Activated CD4-positive, alpha-beta memory T cell treated with anti-CD3 and anti-CD28 coated beads for 36 hours (primary cell): ENCODE results near the gene LHX3. TPM values are rescaled to one million over a fixed set of nuclear protein-coding genes. Genes with fewer than 3 reads are reported as not detected.

ENCODE experiments used
- CTCF ChIA-PET: fragments of 350-600 bp; sonication (Branson Sonifier 250); formaldehyde crosslinking; loops from one replicate; lab custom pipeline; 2021; ENCODE audit warnings: antibody characterized with exemption, inconsistent platforms; lab: Charles Lee
- POLR2A ChIA-PET: fragments of 350-600 bp; sonication (Branson Sonifier 250); formaldehyde crosslinking; loops from one replicate; lab custom pipeline; 2021; ENCODE audit warnings: antibody characterized with exemption; lab: Charles Lee
- DNase-seq: peaks from one replicate; pipeline ENCODE4 v3.0.0-alpha.2; 2020
- H3K27ac Mint-ChIP-seq: one replicate; pipeline ENCODE4 v1.8.0; 2021; ENCODE audit warnings: mixed read lengths
- H3K27me3 Mint-ChIP-seq: one replicate; pipeline ENCODE4 v1.8.0; 2021; ENCODE audit warnings: mixed read lengths
- H3K36me3 Mint-ChIP-seq: one replicate; pipeline ENCODE4 v1.8.0; 2021; ENCODE audit warnings: mixed read lengths
- H3K4me1 Mint-ChIP-seq: one replicate; pipeline ENCODE4 v1.8.0; 2021; ENCODE audit warnings: low read depth, mixed read lengths
- H3K4me3 Mint-ChIP-seq: one replicate; pipeline ENCODE4 v1.8.0; 2021; ENCODE audit warnings: mild to moderate bottlenecking, mixed read lengths
- H3K9me3 Mint-ChIP-seq: one replicate; pipeline ENCODE4 v1.8.0; 2021; ENCODE audit warnings: mixed read lengths
- intact Hi-C: fragments of 100-400 bp; cut with micrococcal nuclease; formaldehyde crosslinking; loops from one replicate; pipeline ENCODE4 v1.15.1; 2023
- total RNA-seq, 2 experiments: library from RNA; stranded (reverse); gene quantifications; one replicate each; pipeline ENCODE4 v1.2.3, GENCODE V29; 2021

The LHX3 gene
- total RNA-seq, 2 experiments from 2014 or later = not detected

- no peak overlapping the region for H3K4me3 Mint-ChIP-seq
- intact Hi-C loops = no loop called here
- DNase-seq = no peak
- H3K27me3 Mint-ChIP-seq = peaks cover 21% of the 10 kb centered on the region
- H3K4me1 Mint-ChIP-seq = no peaks in the 10 kb centered on the region
- no peaks in the 10 kb centered on the region for H3K36me3 Mint-ChIP-seq
- ChIA-PET POLR2A (no interaction called here), CTCF (no interaction called here)
- no peaks in the 10 kb centered on the region for H3K9me3 Mint-ChIP-seq
- no peak overlapping the region for H3K27ac Mint-ChIP-seq
Measured at GRCh38 chr9:136182420-136182787, 22.5 kb downstream of the LHX3 start.

GRCh38 chr9:136181784-136182419 lies 23.0 kb downstream of the LHX3 start:
- no peak overlapping the region for H3K27ac Mint-ChIP-seq
- H3K36me3 Mint-ChIP-seq = no peaks in the 10 kb centered on the region
- H3K27me3 Mint-ChIP-seq = peaks cover 17% of the 10 kb centered on the region
- no peak overlapping the region for H3K4me3 Mint-ChIP-seq
- CTCF ChIA-PET = no interaction called here
- no peak for DNase-seq
- no peaks in the 10 kb centered on the region for H3K9me3 Mint-ChIP-seq
- POLR2A ChIA-PET = no interaction called here
- intact Hi-C loops = no loop called here
- no peaks in the 10 kb centered on the region for H3K4me1 Mint-ChIP-seq

- Mint-ChIP-seq H3K4me1 (no peaks in the 10 kb centered on the region), H3K27ac (no peak overlapping the region)
Measured at GRCh38 chr9:136180586-136180985, 24.3 kb downstream of the LHX3 start.

GRCh38 chr9:136179761-136180160 lies 25.2 kb downstream of the LHX3 start:
- H3K27me3 Mint-ChIP-seq = peaks cover 7% of the 10 kb centered on the region
- CTCF ChIA-PET = no interaction called here
- H3K36me3 Mint-ChIP-seq = no peaks in the 10 kb centered on the region

More at GRCh38 chr9:136180586-136180985, 24.3 kb downstream of the LHX3 start:
- intact Hi-C loops = no loop called here
- no peak for DNase-seq
- Mint-ChIP-seq H3K4me3 (no peak overlapping the region), H3K27me3 (peaks cover 13% of the 10 kb centered on the region), H3K9me3 (no peaks in the 10 kb centered on the region), H3K36me3 (no peaks in the 10 kb centered on the region)
- ChIA-PET POLR2A (no interaction called here), CTCF (no interaction called here)

GRCh38 chr9:136179101-136179616 lies 25.8 kb downstream of the LHX3 start:
- no peak overlapping the region for H3K4me3 Mint-ChIP-seq
- CTCF ChIA-PET = interaction anchor here (1.0 kb wide), 1 partner anchor 9 kb away, joined by 4 read pairs; no protein-coding TSS in a partner anchor
- no peak for DNase-seq
- no peaks in the 10 kb centered on the region for H3K36me3 Mint-ChIP-seq
- POLR2A ChIA-PET = no interaction called here
- H3K9me3 Mint-ChIP-seq = no peaks in the 10 kb centered on the region
- intact Hi-C loops = no loop called here
- H3K4me1 Mint-ChIP-seq = no peaks in the 10 kb centered on the region
- H3K27me3 Mint-ChIP-seq = peaks cover 6% of the 10 kb centered on the region
- H3K27ac Mint-ChIP-seq = no peak overlapping the region

More at GRCh38 chr9:136179761-136180160, 25.2 kb downstream of the LHX3 start:
- no peak for DNase-seq
- intact Hi-C loops = no loop called here
- no peaks in the 10 kb centered on the region for H3K9me3 Mint-ChIP-seq
- no peak overlapping the region for H3K4me3 Mint-ChIP-seq
- H3K27ac Mint-ChIP-seq = no peak overlapping the region
- POLR2A ChIA-PET = no interaction called here
- no peaks in the 10 kb centered on the region for H3K4me1 Mint-ChIP-seq

- intact Hi-C loops = no loop called here
- Mint-ChIP-seq H3K27me3 (peaks cover 6% of the 10 kb centered on the region), H3K4me3 (no peak overlapping the region), H3K4me1 (no peaks in the 10 kb centered on the region), H3K9me3 (no peaks in the 10 kb centered on the region), H3K36me3 (no peaks in the 10 kb centered on the region), H3K27ac (no peak overlapping the region)
- CTCF ChIA-PET = interaction anchor here (1.0 kb wide), 1 partner anchor 8 kb away, joined by 4 read pairs; no protein-coding TSS in a partner anchor
- POLR2A ChIA-PET = no interaction called here
- no peak for DNase-seq
Measured at GRCh38 chr9:136178773-136179075, 26.2 kb downstream of the LHX3 start.

GRCh38 chr9:136178061-136178772 lies 26.7 kb downstream of the LHX3 start:
- Mint-ChIP-seq H3K27ac (no peak overlapping the region), H3K4me3 (no peak overlapping the region), H3K9me3 (no peaks in the 10 kb centered on the region), H3K36me3 (no peaks in the 10 kb centered on the region), H3K27me3 (peaks cover 6% of the 10 kb centered on the region), H3K4me1 (no peaks in the 10 kb centered on the region)
- no peak for DNase-seq
- POLR2A ChIA-PET = no interaction called here
- CTCF ChIA-PET = interaction anchor here (1.0 kb wide), 1 partner anchor 8 kb away, joined by 4 read pairs; no protein-coding TSS in a partner anchor
- intact Hi-C loops = no loop called here

- H3K4me3 Mint-ChIP-seq = no peak overlapping the region
- peaks cover 4% of the 10 kb centered on the region for H3K27me3 Mint-ChIP-seq
- DNase-seq = no peak
- ChIA-PET POLR2A (no interaction called here), CTCF (no interaction called here)
- no peaks in the 10 kb centered on the region for H3K36me3 Mint-ChIP-seq
- no peaks in the 10 kb centered on the region for H3K9me3 Mint-ChIP-seq
- intact Hi-C loops = no loop called here
- H3K4me1 Mint-ChIP-seq = no peaks in the 10 kb centered on the region
- no peak overlapping the region for H3K27ac Mint-ChIP-seq
Measured at GRCh38 chr9:136177224-136177623, 27.7 kb downstream of the LHX3 start.

- intact Hi-C loops = no loop called here
- ChIA-PET POLR2A (no interaction called here), CTCF (no interaction called here)
- Mint-ChIP-seq H3K9me3 (no peaks in the 10 kb centered on the region), H3K4me3 (no peak overlapping the region), H3K27me3 (peaks cover 8% of the 10 kb centered on the region), H3K27ac (no peak overlapping the region), H3K4me1 (no peaks in the 10 kb centered on the region), H3K36me3 (no peaks in the 10 kb centered on the region)
- no peak for DNase-seq
Measured at GRCh38 chr9:136175616-136176197, 29.2 kb downstream of the LHX3 start.

GRCh38 chr9:136174779-136175615 lies 29.9 kb downstream of the LHX3 start:
- no peak for DNase-seq
- H3K9me3 Mint-ChIP-seq = no peaks in the 10 kb centered on the region
- intact Hi-C loops = no loop called here
- no peaks in the 10 kb centered on the region for H3K36me3 Mint-ChIP-seq
- POLR2A ChIA-PET = no interaction called here
- no peaks in the 10 kb centered on the region for H3K4me1 Mint-ChIP-seq
- CTCF ChIA-PET = no interaction called here
- peaks cover 7% of the 10 kb centered on the region for H3K27me3 Mint-ChIP-seq
- no peak overlapping the region for H3K4me3 Mint-ChIP-seq
- no peak overlapping the region for H3K27ac Mint-ChIP-seq

GRCh38 chr9:136173648-136174290 lies 31.2 kb downstream of the LHX3 start:
- intact Hi-C loops = no loop called here
- ChIA-PET CTCF (no interaction called here), POLR2A (no interaction called here)
- H3K27me3 Mint-ChIP-seq = peaks cover 13% of the 10 kb centered on the region
- no peaks in the 10 kb centered on the region for H3K36me3 Mint-ChIP-seq
- no peak overlapping the region for H3K27ac Mint-ChIP-seq
- no peaks in the 10 kb centered on the region for H3K4me1 Mint-ChIP-seq
- H3K4me3 Mint-ChIP-seq = no peak overlapping the region
- H3K9me3 Mint-ChIP-seq = no peaks in the 10 kb centered on the region
- no peak for DNase-seq
